ENCODE data around the gene EIF5AL1. TPM values are rescaled to one million over a fixed set of nuclear protein-coding genes. Genes with fewer than 3 reads are reported as not detected.

EIF5AL1 gene
- total and polyA plus RNA-seq, 2 experiments from 2014 or later = 2.0 to 20.4 TPM

GRCh38 chr10:79475119-79475653, 37.1 kb upstream of the EIF5AL1 start:
- ATAC-seq (no peak), DNase-seq (ENCODE audit: low spot score) (no peak)
- Mint-ChIP-seq H3K4me1 (no peaks in the 10 kb centered on the region), H3K9me3 (no peaks in the 10 kb centered on the region), H3K4me3 (no peak overlapping the region), H3K36me3 (ENCODE audit: low read depth) (no peaks in the 10 kb centered on the region), H3K27me3 (ENCODE audit: insufficient read depth, low read depth, poor library complexity) (no peaks in the 10 kb centered on the region), H3K27ac (no peak overlapping the region)
- Histone ChIP-seq H3K9me2 (ENCODE audit: insufficient read depth) (no peaks in the 10 kb centered on the region), H3F3A (replicated peaks; ENCODE audit: low read depth) (no peaks in the 10 kb centered on the region), H3K4me3 (no peak overlapping the region), H3K27me3 (ENCODE audit: insufficient read depth) (no peaks in the 10 kb centered on the region), H3K36me3 (ENCODE audit: insufficient read depth) (no peaks in the 10 kb centered on the region), H2AFZ (no peak overlapping the region), H3K4me1 (ENCODE audit: insufficient read depth) (no peaks in the 10 kb centered on the region), H4K20me1 (replicated peaks; ENCODE audit: insufficient read depth) (no peaks in the 10 kb centered on the region), H3K4me2 (no peak overlapping the region), H3K27ac (ENCODE audit: low read depth) (no peak overlapping the region), H3K79me2 (replicated peaks; ENCODE audit: insufficient read depth) (no peaks in the 10 kb centered on the region)
- TF ChIP-seq ZNF114 (CRISPR knock-in tag; IDR thresholded peaks at IDR 0.05) (no peak), JUNB (IDR thresholded peaks at IDR 0.05; ENCODE audit: unreplicated experiment) (no peak), EZH2phosphoT487 (IDR thresholded peaks at IDR 0.05; ENCODE audit: unreplicated experiment) (no peak), ZNF331 (CRISPR knock-in tag; IDR thresholded peaks at IDR 0.05; ENCODE audit: low read depth) (no peak)
- TF ChIP-seq, protein P1, sequence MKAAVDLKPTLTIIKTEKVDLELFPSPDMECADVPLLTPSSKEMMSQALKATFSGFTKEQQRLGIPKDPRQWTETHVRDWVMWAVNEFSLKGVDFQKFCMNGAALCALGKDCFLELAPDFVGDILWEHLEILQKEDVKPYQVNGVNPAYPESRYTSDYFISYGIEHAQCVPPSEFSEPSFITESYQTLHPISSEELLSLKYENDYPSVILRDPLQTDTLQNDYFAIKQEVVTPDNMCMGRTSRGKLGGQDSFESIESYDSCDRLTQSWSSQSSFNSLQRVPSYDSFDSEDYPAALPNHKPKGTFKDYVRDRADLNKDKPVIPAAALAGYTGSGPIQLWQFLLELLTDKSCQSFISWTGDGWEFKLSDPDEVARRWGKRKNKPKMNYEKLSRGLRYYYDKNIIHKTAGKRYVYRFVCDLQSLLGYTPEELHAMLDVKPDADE (IDR thresholded peaks at IDR 0.05) = no peak
- TF ChIP-seq, protein P2, sequence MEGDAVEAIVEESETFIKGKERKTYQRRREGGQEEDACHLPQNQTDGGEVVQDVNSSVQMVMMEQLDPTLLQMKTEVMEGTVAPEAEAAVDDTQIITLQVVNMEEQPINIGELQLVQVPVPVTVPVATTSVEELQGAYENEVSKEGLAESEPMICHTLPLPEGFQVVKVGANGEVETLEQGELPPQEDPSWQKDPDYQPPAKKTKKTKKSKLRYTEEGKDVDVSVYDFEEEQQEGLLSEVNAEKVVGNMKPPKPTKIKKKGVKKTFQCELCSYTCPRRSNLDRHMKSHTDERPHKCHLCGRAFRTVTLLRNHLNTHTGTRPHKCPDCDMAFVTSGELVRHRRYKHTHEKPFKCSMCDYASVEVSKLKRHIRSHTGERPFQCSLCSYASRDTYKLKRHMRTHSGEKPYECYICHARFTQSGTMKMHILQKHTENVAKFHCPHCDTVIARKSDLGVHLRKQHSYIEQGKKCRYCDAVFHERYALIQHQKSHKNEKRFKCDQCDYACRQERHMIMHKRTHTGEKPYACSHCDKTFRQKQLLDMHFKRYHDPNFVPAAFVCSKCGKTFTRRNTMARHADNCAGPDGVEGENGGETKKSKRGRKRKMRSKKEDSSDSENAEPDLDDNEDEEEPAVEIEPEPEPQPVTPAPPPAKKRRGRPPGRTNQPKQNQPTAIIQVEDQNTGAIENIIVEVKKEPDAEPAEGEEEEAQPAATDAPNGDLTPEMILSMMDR (conservative IDR thresholded peaks at IDR 0.05; ENCODE audit: low read depth in 2 of 2) = no peak

- H3K36me3 ChIP-seq (ENCODE audit: insufficient read depth) = no peaks in the 10 kb centered on the region
- no peak overlapping the region for H2AFZ ChIP-seq
- no peaks in the 10 kb centered on the region for H4K20me1 ChIP-seq (replicated peaks; ENCODE audit: insufficient read depth)
- no peak overlapping the region for H3K4me2 ChIP-seq
- no peaks in the 10 kb centered on the region for H3K79me2 ChIP-seq (replicated peaks; ENCODE audit: insufficient read depth)
- no peak overlapping the region for H3K27ac ChIP-seq (ENCODE audit: low read depth)
- H3K9me2 ChIP-seq (ENCODE audit: insufficient read depth) = no peaks in the 10 kb centered on the region
- Mint-ChIP-seq H3K9me3 (no peaks in the 10 kb centered on the region), H3K27me3 (ENCODE audit: insufficient read depth, low read depth, poor library complexity) (no peaks in the 10 kb centered on the region), H3K4me3 (no peak overlapping the region), H3K27ac (no peak overlapping the region), H3K36me3 (ENCODE audit: low read depth) (no peaks in the 10 kb centered on the region), H3K4me1 (no peaks in the 10 kb centered on the region)
- no peaks in the 10 kb centered on the region for H3F3A ChIP-seq (replicated peaks; ENCODE audit: low read depth)
- H3K4me1 ChIP-seq (ENCODE audit: insufficient read depth) = no peaks in the 10 kb centered on the region
- H3K27me3 ChIP-seq (ENCODE audit: insufficient read depth) = no peaks in the 10 kb centered on the region
- H3K4me3 ChIP-seq = no peak overlapping the region
- ATAC-seq (no peak), DNase-seq (ENCODE audit: low spot score) (no peak)
- TF ChIP-seq, protein P1 (IDR thresholded peaks at IDR 0.05) = no peak
- TF ChIP-seq JUNB (IDR thresholded peaks at IDR 0.05; ENCODE audit: unreplicated experiment) = no peak
- no peak for TF ChIP-seq EZH2phosphoT487 (IDR thresholded peaks at IDR 0.05; ENCODE audit: unreplicated experiment)
- no peak for TF ChIP-seq STAT1 (IDR thresholded peaks at IDR 0.05; ENCODE audit: unreplicated experiment)
- TF ChIP-seq ZNF462 (CRISPR knock-in tag; IDR thresholded peaks at IDR 0.05) = no peak
- TF ChIP-seq ZNF114 (CRISPR knock-in tag; IDR thresholded peaks at IDR 0.05) = no peak
- TF ChIP-seq, protein P2 (conservative IDR thresholded peaks at IDR 0.05; ENCODE audit: low read depth in 2 of 2) = no peak
Observed at GRCh38 chr10:79475877-79476276, 36.5 kb upstream of the EIF5AL1 start.
